ENCODE data around the gene ZBTB44. TPM values are rescaled to one million over a fixed set of nuclear protein-coding genes. Genes with fewer than 3 reads are reported as not detected.
"Not testable (repeated sequence)": the region's sequence is repeated elsewhere in the genome, so short reads cannot be mapped to it uniquely, and the experiment has no call there.

Gene ZBTB44
- total RNA-seq, 2 donors from 2014 or later: 26.1 to 35.5 TPM

DNA sequence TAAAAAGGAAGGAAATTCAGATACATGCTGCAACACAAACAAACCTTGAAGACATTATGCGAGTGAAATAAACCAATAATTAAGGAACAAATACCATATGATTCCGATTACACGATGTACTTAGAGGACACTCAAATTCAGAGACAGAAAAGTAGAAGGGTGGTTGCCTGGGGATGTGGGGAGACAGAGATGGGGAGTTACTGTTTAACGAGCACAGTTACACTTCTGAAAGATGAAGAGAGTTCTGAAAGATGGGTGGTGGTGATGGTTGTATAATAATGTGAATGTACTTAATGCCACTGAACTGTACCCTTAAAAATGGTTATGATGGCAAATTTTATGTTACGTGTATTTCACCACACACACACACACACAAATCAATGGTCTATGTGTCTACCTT lies 14.7 kb downstream of the ZBTB44 start:
- no peaks in the 10 kb centered on the region for H3K27me3 ChIP-seq
- H3K27ac ChIP-seq: no peak overlapping the region
- no peaks in the 10 kb centered on the region for H3K9me3 ChIP-seq
- no peak overlapping the region for H3K9ac ChIP-seq (ENCODE audit: low read depth in 2 of 2, low read length in 2 of 2)
- intact Hi-C loops (cut with DNase I): no loop called here
- no peaks in the 10 kb centered on the region for H3K36me3 ChIP-seq
- no peak overlapping the region for H3K4me3 ChIP-seq
- DNase-seq: no peak
- TF ChIP-seq, protein P1, sequence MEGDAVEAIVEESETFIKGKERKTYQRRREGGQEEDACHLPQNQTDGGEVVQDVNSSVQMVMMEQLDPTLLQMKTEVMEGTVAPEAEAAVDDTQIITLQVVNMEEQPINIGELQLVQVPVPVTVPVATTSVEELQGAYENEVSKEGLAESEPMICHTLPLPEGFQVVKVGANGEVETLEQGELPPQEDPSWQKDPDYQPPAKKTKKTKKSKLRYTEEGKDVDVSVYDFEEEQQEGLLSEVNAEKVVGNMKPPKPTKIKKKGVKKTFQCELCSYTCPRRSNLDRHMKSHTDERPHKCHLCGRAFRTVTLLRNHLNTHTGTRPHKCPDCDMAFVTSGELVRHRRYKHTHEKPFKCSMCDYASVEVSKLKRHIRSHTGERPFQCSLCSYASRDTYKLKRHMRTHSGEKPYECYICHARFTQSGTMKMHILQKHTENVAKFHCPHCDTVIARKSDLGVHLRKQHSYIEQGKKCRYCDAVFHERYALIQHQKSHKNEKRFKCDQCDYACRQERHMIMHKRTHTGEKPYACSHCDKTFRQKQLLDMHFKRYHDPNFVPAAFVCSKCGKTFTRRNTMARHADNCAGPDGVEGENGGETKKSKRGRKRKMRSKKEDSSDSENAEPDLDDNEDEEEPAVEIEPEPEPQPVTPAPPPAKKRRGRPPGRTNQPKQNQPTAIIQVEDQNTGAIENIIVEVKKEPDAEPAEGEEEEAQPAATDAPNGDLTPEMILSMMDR (IDR thresholded peaks at IDR 0.05): no peak
- no peaks in the 10 kb centered on the region for H3K4me1 ChIP-seq

DNA sequence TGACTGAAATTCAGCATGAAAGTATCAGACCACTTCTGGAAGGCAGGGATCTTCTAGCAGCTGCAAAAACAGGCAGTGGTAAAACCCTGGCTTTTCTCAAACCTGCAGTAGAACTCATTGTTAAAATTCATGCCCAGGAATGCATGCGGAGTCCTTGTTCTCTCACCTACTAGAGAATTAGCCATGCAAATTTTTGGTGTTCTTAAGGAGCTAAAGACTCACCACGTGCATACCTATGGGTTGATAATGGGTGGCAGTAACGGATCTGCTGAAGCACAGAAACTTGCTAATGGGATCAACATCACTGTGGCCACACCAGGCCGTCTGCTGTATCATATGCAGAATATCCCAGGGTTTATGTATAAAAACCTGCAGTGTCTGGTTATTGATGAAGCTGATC lies 19.1 kb downstream of the ZBTB44 start:
- Histone ChIP-seq H3K27me3 (no peaks in the 10 kb centered on the region), H3K27ac (no peak overlapping the region)
- intact Hi-C loops (cut with DNase I): no loop called here

DNA sequence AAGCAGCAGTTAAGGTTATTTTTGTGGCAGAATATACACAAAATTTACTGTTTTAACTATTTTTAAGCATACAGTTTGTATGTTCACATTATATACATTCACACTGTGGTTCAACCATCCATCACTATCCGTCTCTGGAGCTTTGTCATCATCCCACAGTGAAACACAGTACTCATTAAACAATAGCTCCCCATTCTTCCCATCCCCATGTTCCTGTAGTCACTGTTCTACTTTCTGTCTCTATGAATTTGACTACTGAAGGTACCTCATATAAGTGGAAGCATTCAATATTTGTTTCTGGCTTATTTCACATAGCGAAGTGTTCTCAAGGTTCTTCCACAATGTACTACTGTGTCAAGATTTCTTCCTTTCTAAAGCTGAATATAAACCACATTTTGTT lies 32.6 kb downstream of the ZBTB44 start:
- Histone ChIP-seq H3K36me3 (no peaks in the 10 kb centered on the region), H3K9ac (ENCODE audit: low read depth in 2 of 2, low read length in 2 of 2) (no peak overlapping the region), H3K27me3 (no peaks in the 10 kb centered on the region), H3K9me3 (no peaks in the 10 kb centered on the region), H3K4me3 (no peak overlapping the region), H3K27ac (no peak overlapping the region), H3K4me1 (no peaks in the 10 kb centered on the region)
- TF ChIP-seq, protein P1 (IDR thresholded peaks at IDR 0.05): no peak
- DNase-seq: no peak
- intact Hi-C loops (cut with DNase I): no loop called here

More for the DNA sequence above, 19.1 kb downstream of the ZBTB44 start:
- Histone ChIP-seq H3K4me1 (no peaks in the 10 kb centered on the region), H3K4me3 (no peak overlapping the region), H3K9ac (ENCODE audit: low read depth in 2 of 2, low read length in 2 of 2) (no peak overlapping the region), H3K9me3 (no peaks in the 10 kb centered on the region), H3K36me3 (no peaks in the 10 kb centered on the region)
- TF ChIP-seq, protein P1 (IDR thresholded peaks at IDR 0.05): no peak
- no peak for DNase-seq

DNA sequence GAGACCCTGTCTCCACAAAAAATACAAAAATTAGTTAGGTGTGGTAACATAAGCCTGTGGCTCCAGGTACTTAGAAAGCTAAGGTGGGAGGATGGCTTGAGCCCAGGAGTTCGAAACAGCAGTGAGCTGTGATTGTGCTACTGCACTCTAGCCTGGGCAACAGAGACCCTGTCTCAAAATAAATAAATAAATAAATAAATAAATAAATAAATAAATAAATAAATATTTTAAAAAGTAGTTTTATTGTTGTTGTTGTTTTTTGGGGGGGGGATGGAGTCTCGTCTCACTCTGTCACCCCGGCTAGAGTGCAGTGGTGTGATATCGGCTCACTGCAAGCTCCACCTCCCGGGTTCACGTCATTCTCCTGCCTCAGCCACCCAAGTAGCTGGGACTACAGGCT lies 33.4 kb downstream of the ZBTB44 start:
- H3K9me3 ChIP-seq; H3K27me3 ChIP-seq; H3K4me3 ChIP-seq; DNase-seq; H3K36me3 ChIP-seq; H3K27ac ChIP-seq; H3K9ac ChIP-seq (ENCODE audit: low read depth in 2 of 2, low read length in 2 of 2); intact Hi-C loops (cut with DNase I); H3K4me1 ChIP-seq: not testable (repeated sequence)

DNA sequence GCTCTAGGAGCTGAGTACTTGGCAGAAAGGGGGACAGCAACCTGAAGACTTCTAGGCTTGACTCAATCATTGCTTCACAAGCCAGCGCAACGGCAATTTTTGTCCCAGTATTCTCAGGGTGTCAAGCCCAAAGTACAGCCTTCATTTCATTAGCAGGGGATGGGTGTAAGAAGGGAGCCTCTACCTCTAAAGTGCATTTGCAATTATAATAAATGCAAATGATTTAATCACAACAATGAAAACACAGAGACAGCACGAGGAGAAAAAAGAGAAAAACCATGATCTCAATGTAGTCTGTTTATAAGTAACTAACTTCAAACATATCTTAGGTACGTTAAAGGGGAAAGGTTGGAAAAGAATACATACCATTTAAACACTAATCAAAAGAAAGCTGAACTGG lies 34.7 kb downstream of the ZBTB44 start:
- TF ChIP-seq, protein P1 (IDR thresholded peaks at IDR 0.05): no peak
- Histone ChIP-seq H3K4me3 (no peak overlapping the region), H3K36me3 (no peaks in the 10 kb centered on the region), H3K9me3 (no peaks in the 10 kb centered on the region), H3K27ac (no peak overlapping the region), H3K9ac (ENCODE audit: low read depth in 2 of 2, low read length in 2 of 2) (no peak overlapping the region), H3K4me1 (no peaks in the 10 kb centered on the region), H3K27me3 (no peaks in the 10 kb centered on the region)
- intact Hi-C loops (cut with DNase I): no loop called here
- DNase-seq: no peak

DNA sequence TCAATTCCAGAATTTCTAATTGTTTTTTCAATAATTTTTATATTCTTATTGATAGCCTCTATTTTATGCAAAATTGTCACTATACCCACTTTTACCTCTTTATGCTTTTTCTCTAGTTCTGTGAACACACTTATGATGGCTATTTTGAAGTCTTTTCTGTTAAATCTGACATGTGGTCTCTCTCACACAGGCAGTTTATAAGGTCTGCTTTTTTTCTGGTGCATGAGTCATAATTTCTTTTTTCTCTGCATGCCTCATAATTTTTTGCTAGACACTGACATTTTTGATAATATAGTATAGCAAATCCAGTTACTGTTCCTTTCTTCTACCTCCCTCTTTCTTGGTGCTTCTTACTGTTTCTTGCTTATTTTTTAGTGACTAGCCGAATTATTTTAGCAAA lies 36.0 kb downstream of the ZBTB44 start:
- Histone ChIP-seq H3K4me1 (no peaks in the 10 kb centered on the region), H3K9ac (ENCODE audit: low read depth in 2 of 2, low read length in 2 of 2) (no peak overlapping the region), H3K27me3 (no peaks in the 10 kb centered on the region), H3K36me3 (no peaks in the 10 kb centered on the region), H3K27ac (no peak overlapping the region), H3K4me3 (no peak overlapping the region), H3K9me3 (no peaks in the 10 kb centered on the region)
- intact Hi-C loops (cut with DNase I): no loop called here
- TF ChIP-seq, protein P1 (IDR thresholded peaks at IDR 0.05): no peak
- DNase-seq: no peak

Data from colonic mucosa (tissue), 4 donors.